Measurements from ENCODE around the gene EXOC4. TPM values are rescaled to one million over a fixed set of nuclear protein-coding genes. Genes with fewer than 3 reads are reported as not detected.

The EXOC4 gene
- total RNA-seq, 4 donors from 2014 or later, result 30.7 to 62.4 (median 40.4) TPM

DNA sequence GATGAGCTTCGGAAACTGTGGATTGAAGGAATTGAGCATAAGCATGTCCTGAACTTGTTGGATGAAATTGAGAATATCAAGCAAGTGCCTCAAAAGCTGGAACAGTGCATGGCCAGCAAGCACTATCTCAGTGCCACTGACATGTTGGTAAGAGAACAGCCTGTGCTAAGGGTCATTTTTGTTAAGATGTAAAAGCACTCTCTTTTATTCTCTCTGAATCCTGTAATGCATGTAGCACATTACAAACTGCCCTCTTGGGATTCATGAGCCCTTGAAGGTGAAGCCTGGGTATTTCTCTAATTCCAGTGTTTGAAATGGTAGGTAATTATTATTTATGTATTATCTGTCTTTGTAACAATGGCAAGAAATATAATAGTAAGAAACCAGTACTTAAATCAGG lies 36.1 kb downstream of the EXOC4 start:
- Histone ChIP-seq H3K4me1 (peaks cover 0 to 10% (median 0%) of the 10 kb centered on the region in 3 donors), H3K36me3 (peaks cover 0 to 37% (median 0%) of the 10 kb centered on the region in 3 donors), H3K4me3 (no peak overlapping the region), H3K27me3 (no peaks in the 10 kb centered on the region), H3K9me3 (no peaks in the 10 kb centered on the region), H3K27ac (no peak overlapping the region)
- intact Hi-C loops (cut with DNase I), result no loop called here
- 94% methylated on average over 1 of the region's 1 CpG for WGBS, 2 donors
- TF ChIP-seq, protein P1, sequence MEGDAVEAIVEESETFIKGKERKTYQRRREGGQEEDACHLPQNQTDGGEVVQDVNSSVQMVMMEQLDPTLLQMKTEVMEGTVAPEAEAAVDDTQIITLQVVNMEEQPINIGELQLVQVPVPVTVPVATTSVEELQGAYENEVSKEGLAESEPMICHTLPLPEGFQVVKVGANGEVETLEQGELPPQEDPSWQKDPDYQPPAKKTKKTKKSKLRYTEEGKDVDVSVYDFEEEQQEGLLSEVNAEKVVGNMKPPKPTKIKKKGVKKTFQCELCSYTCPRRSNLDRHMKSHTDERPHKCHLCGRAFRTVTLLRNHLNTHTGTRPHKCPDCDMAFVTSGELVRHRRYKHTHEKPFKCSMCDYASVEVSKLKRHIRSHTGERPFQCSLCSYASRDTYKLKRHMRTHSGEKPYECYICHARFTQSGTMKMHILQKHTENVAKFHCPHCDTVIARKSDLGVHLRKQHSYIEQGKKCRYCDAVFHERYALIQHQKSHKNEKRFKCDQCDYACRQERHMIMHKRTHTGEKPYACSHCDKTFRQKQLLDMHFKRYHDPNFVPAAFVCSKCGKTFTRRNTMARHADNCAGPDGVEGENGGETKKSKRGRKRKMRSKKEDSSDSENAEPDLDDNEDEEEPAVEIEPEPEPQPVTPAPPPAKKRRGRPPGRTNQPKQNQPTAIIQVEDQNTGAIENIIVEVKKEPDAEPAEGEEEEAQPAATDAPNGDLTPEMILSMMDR (IDR thresholded peaks at IDR 0.05), result no peak
- no peak for TF ChIP-seq POLR2A (IDR thresholded peaks at IDR 0.05)
- DNase-seq, result no peak

DNA sequence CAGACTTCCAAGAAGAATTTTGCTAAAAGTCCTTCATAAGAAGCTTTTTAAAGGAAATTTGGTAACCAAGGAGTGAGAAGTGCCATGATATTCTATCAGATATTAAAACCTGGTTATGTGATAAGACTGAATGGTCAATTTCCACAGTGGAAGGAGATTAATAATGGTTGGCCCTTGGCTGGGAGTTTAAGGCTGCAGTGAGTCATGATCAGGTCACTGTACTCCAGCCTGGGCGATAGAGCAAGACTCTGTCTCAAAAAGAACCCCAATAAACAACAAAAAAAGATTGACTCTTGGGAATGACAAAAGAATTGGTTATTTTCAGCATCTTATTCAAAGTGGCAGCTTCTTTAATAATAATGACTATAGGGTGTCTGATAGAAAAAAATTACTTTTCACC lies 37.2 kb downstream of the EXOC4 start:
- Histone ChIP-seq H3K27ac (no peak overlapping the region), H3K4me1 (peaks cover 0 to 11% (median 0%) of the 10 kb centered on the region in 3 donors), H3K4me3 (no peak overlapping the region), H3K9me3 (no peaks in the 10 kb centered on the region), H3K36me3 (peaks cover 0 to 37% (median 0%) of the 10 kb centered on the region in 3 donors), H3K27me3 (no peaks in the 10 kb centered on the region)
- TF ChIP-seq, protein P1 (IDR thresholded peaks at IDR 0.05), result no peak
- TF ChIP-seq POLR2A (IDR thresholded peaks at IDR 0.05), result no peak
- 74 to 86% methylated on average over 1 of the region's 1 CpG for WGBS, 2 donors
- no peak for DNase-seq
- intact Hi-C loops (cut with DNase I), result no loop called here

DNA sequence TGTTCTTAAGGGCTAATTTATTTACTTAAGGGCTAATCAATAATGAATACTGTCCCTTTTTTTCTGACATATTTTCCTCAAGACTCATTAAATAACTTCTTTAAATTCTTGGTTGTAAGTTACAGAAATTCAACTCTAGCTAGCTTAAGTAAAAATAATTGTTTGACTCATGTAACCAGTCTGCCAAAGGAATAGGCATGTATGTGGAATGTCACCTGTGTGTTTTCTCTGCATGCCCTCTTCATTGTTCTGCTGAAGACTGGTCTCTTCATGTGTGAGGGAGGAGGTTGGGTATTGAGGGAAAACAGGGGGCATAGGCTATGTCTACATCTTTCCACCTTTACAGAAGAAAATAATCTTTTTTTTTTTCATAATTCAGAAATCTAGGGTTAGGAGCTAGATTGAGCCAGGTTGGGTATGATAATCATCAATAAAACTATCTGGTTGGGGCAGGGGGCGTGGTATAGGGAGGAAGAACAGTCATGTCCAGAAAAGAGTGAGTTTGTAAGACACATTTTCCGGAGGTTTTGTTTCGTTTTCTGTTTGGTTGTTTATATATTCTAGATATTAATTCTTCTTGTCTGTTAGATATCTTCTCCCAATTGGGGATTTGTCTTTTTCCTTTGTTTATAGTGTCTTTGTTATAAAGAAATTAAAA lies 37.9 kb downstream of the EXOC4 start:
- Histone ChIP-seq H3K4me3 (no peak overlapping the region), H3K36me3 (peaks cover 0 to 37% (median 0%) of the 10 kb centered on the region in 3 donors), H3K4me1 (peaks cover 0 to 11% (median 0%) of the 10 kb centered on the region in 3 donors), H3K27ac (no peak overlapping the region), H3K9me3 (no peaks in the 10 kb centered on the region), H3K27me3 (no peaks in the 10 kb centered on the region)
- TF ChIP-seq, protein P1 (IDR thresholded peaks at IDR 0.05), result no peak
- no peak for TF ChIP-seq POLR2A (IDR thresholded peaks at IDR 0.05)
- WGBS, 2 donors, result 70 to 74% methylated on average over 3 of the region's 3 CpGs
- DNase-seq, result no peak
- intact Hi-C loops (cut with DNase I), result no loop called here

DNA sequence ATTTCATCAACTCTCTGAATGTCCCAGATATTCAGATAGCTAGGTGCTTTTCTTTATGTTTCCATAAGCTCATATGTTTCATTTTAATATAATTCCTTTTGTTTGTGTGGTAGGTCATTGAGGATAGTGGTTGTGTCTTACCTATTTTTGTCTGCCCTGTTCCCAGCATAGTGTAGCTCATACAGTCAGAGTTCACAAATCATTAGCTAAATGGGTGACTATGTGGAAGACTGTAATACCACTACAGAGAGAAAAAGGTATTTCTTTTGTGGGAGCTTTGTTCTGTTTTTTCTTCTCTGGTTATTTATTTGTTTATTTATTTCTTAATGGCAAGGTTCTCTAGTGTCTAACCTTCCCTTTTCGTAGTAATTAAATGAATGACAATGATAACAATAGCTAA lies 39.8 kb downstream of the EXOC4 start:
- peaks cover 0 to 37% (median 0%) of the 10 kb centered on the region in 3 donors for H3K36me3 ChIP-seq
- intact Hi-C loops (cut with DNase I), result no loop called here
- 93 to 96% methylated on average over 1 of the region's 1 CpG for WGBS, 2 donors
- DNase-seq, result no peak
- peaks cover 0 to 11% (median 0%) of the 10 kb centered on the region in 3 donors for H3K4me1 ChIP-seq
- H3K4me3 ChIP-seq, result no peak overlapping the region
- TF ChIP-seq POLR2A (IDR thresholded peaks at IDR 0.05), result no peak
- TF ChIP-seq, protein P1 (IDR thresholded peaks at IDR 0.05), result no peak
- H3K9me3 ChIP-seq, result no peaks in the 10 kb centered on the region
- H3K27me3 ChIP-seq, result no peaks in the 10 kb centered on the region
- H3K27ac ChIP-seq, result no peak overlapping the region

DNA sequence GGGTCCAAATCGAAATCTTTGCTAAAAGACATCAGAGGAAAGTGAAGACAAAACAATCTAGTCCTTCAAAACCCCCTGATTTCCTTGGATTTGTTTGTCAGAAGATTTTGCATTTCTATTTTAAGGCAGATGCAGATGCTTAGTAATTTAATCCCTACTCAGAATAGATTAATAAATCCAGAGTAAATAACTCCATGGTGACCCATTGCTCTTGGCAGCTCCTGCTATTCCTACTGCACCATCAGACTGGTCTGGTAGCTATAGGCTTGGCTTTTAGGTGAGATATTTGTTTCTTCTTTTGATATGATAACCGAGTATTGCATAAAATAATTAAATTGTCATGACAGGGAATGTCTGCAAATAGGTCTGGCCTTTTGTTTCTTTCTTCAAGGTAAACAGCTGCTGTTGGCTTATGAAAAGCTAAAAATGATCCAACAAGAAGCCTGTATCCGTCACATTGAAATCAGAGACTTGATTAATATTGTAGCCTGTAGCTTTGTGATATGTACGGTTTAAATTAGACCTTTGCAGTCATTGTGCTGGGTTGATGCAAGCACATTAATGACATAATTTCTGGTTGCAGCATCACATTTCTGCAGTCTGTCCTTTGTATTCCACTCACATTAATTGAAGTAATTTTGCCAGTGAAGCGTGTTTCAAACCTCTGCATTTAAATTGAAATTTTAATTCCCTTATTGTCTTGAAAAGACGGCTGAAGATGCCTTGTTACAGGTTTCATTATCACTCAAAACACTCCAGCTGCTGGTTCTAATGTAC lies 40.7 kb downstream of the EXOC4 start:
- DNase-seq, result no peak
- 73% methylated on average over 6 of the region's 6 CpGs for WGBS, 2 donors
- TF ChIP-seq POLR2A (IDR thresholded peaks at IDR 0.05), result no peak
- TF ChIP-seq, protein P1 (IDR thresholded peaks at IDR 0.05), result no peak
- Histone ChIP-seq H3K36me3 (peaks cover 0 to 36% (median 0%) of the 10 kb centered on the region in 3 donors), H3K27ac (no peak overlapping the region), H3K27me3 (no peaks in the 10 kb centered on the region), H3K9me3 (no peaks in the 10 kb centered on the region), H3K4me3 (no peak overlapping the region), H3K4me1 (peaks cover 0 to 11% (median 0%) of the 10 kb centered on the region in 3 donors)
- intact Hi-C loops (cut with DNase I), result no loop called here
